GM21367 (cell line): ENCODE data around the gene ODF2.
"Not testable (repeated sequence)": the region's sequence is repeated elsewhere in the genome, so short reads cannot be mapped to it uniquely, and the experiment has no call there.

Source experiments
- ATAC-seq: cut with Tn5 transposase; IDR thresholded peaks from one replicate; pipeline ENCODE4 v1.9.1; 2021; ENCODE audit not compliant: unreplicated experiment

The ODF2 gene

DNA sequence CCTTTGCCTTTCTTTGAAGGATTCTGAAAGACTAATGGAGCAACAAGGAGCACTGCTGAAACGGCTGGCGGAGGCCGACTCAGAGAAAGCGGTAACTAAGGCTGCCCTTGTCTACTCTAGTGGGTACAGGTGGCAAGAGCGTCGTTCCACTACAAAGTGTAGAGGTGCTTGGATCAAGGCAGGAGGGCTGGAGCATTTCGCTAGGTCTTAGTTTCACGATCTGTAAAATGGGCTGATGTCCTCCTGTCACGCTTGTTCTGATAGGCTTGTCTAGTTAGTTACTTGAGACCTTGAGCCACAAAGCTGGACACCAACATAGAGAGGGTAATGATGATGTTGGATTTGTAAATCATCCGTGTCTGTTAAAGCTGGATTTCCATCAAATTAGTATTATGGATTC lies 25.8 kb downstream of the ODF2 start:
- no peak for ATAC-seq

DNA sequence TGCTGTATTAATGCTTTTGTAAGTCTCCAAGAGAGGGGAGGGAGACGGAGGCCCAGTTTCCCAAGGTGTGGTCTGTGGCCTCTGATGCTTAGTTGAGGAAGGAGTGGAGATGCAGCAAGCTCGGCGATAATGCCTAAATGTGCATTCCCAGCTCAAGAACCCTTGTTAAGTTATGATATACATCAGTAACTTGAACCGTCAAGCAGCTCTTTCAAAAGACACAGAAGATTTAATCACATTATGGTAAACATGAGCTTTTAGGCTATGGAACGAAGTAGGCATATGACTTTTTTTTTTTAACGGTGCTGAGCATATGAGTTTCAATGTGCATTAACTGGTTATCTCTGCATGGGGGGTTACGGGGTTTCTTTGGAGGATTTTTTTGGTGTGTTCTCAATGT lies 26.4 kb downstream of the ODF2 start:
- no peak for ATAC-seq

DNA sequence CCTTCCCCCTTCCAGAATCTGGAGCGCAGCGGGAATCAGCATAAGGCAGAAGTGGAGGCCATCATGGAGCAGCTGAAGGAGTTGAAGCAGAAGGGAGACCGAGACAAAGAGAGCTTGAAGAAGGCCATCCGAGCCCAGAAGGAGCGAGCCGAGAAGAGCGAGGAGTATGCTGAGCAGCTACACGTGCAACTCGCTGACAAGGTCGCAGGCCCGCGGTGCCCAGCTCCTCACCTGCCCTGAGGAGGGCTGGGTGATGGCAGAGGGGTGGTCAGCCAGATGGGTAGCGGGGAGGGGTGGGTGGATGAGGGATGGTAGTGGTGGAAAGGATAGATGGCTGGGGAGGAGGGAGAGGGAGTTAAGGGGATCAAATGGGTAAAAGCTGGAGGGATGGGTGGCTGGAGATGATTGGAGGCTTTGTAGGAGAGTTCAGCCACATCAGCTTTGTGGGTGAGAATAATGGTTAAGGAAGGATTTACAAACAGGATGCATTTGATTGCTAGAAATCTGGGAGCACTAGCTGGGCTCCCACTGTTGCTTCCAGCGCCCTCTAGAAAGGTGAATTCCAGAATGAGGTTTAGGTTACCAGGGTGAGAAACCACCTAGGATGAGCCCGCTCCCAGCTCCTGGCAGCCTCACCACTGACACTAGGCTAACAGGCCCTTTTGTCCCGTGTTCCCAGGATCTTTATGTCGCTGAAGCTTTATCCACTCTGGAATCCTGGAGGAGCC lies 29.0 kb downstream of the ODF2 start:
- ATAC-seq = no peak

DNA sequence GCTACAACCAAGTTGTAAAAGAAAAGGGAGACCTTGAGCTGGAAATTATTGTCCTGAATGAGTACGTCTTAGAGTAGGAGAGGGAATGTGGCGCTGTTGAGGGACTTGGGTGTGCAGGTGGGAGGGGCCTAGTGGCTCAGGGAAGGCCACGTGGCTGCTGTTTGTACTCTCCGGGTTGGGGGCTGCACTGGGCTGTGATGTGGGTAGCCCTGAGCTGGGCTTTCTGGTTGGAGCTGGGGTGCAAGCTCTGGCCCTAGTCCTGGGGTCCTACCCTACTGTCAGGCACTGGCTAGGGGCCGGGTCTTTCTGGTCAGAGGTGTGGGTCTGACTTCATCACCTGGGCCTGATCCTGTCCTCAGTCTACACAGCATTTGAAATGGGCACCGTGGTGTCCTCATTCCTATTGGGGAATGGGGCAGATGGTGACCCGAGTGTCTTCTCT lies 29.6 kb downstream of the ODF2 start:
- ATAC-seq = no peak

DNA sequence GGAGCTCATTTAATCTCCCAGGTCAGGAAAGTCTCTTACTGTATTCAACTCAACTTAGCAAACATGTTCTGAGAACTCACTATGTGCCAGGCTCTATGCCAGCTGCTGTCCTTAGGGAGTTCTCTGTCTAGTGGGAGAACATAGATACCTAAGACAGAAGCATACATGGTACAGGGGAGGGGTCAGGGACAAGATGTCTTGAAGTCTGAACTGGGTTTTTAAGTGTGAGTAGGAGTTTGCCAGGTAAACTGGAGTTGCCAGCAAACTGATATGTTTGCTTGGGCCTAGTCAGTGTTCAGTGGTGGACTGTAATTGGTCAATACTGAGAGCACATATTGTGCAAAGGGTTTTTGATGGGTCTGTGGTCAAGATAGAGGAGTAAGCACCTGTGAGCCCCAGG lies 30.4 kb downstream of the ODF2 start:
- no peak for ATAC-seq

DNA sequence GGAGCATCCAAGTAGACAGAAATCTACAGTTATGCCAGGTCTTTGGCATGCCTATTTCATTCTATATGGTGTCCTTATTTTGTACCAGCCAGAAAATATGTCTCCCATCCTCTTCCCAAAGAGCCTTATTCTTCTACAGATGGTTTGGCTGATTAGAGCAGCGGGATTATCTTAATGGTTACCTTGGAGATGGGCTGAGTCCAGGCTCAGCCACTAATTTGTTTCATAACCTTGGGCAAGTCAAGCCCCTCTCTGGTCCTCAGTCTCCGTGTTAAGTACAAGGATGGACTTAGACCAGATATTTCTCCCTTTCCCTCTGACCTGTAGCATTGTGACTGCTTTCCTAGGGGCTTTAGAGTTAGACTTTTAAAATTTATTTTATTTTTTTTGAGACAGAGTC lies 37.6 kb downstream of the ODF2 start:
- no peak for ATAC-seq

DNA sequence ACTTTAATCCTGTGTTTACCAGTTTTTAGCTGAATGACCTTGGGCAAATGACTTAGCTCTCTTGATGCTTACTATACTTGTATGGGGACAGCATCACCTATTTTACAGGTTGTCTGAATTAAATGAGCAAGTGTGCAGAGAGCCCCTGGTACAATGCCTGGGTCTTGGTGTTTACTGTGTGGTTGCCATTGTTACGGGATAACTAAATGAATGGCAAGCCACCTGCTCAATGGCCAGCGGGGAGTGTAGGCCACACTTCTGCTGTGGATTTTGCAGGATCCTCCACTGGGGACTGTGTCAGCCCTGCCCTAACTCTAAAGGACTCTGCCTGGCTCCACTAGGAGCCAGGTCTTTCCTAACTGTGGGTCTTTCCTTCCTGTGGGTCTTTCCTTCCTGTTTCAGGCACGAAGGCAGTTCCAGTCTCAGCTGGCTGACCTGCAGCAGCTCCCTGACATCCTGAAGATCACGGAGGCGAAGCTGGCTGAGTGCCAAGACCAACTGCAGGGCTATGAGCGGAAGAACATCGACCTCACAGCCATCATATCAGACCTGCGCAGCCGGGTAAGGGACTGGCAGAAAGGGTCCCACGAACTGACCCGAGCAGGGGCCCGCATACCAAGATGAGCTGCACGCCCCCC lies 38.4 kb downstream of the ODF2 start:
- ATAC-seq = no peak

DNA sequence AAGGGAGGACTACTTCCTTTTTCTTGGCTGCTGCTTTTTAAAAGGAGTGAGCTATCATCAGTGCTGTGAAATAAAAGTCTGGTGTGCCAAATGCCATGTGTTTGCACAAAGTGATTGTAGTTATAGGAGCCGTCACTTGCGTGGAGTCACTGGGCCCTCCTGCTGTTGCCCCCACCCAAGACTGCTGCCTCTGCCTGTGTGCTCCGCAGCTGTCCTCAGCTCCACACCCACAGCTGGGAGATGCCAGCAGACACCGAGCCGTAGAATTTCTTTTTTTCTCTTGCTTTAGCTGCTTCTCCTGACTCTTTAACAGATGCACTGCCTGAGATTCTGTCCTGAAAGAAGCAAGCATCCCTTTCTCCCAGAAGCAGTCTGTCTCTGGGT lies 38.9 kb downstream of the ODF2 start:
- no peak for ATAC-seq

DNA sequence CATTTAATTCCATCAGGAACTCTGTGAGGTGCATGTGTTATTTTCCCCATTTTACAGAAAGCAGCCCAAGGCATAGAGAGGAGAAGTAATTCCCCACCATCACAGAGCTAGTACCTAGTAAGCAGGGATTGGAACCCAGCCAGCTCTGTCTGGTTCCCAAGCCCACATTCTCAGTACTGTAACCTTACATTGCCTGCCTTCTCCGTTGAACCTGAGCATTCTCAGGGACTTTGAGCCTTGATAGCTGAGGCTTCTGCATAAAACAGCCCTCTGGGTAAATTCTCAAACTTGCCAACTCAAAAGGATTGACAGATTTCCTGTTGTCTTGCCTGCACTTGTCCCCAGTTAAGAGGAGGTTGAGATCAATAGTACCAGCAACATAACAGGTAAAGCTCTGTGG lies 39.5 kb downstream of the ODF2 start:
- no peak for ATAC-seq

DNA sequence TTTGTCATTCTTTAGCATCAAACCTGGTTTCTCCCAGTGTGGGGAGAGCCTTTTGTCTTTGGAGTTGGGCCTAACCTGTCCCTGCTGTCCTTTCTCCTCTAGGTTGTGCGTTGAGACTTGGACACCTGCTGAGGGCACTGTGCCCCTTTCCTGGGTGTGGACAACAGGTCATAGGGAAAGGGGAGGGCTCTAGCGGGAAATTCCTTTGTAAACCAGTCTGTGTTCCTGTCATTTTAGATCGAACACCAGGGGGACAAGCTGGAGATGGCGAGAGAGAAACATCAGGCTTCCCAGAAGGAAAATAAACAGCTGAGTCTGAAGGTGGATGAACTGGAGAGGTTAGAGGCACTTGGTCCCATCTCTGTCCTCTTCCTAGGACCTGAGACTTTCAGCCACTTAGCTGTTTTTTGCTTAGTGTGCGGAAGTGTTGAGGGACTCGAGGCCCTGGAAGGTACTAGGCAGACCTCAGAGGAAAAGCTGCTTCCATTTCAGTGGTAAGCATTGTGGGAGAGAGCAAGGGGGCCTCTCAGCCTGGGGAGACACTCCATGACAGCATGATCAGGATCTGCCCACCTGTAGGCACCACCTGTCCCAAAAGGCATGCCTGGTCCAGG lies 40.1 kb downstream of the ODF2 start:
- no peak for ATAC-seq

DNA sequence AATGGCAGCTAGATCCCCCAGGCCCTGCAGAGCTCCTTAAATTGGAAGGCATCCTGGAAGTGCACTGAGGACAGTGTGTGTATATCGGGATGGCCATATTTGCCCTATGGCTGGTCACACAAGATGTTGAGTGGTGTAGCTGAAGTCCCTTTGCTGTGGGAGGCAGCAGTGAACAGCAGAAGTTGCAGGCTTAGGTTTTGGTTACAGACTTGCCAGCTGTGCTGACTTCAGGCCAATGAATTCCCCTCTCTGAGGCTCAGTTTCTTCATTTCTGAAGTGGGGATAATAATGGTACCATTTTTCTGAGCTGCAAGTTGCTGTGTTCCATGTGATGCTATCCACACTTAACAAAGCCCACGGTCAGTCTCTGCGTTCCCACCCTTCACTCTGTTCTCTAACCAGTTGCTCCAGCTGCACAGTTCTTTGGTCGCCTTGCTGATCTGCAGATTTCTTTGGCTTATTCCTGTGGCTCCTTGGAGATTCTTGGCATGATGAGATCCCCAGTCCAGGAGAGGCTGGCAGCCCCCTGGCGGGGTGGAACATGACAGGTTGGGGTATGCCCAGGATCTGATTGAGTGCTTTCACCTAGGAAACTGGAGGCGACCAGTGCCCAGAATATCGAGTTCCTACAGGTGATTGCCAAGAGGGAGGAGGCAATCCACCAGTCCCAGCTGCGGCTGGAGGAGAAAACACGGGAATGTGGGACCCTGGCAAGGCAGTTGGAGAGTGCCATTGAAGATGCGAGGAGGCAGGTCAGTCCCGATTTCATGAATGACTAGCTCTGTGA lies 42.2 kb downstream of the ODF2 start:
- no peak for ATAC-seq

DNA sequence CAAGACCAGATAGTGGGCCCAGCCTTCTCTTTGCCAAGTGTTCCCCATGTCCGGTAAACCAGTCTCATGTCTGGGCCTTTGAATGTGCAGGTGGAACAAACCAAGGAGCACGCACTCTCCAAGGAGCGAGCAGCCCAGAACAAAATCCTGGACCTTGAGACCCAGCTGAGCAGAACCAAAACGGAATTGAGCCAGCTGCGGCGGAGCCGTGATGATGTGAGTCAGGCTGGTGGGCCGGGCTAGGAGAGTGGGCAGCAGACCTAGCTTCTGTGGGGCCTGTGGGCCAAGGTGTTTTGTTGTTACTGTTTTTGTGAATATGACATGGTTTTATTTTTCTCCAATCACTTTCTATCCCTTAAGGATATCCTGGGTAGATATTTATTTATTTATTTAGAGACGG lies 43.1 kb downstream of the ODF2 start:
- no peak for ATAC-seq

DNA sequence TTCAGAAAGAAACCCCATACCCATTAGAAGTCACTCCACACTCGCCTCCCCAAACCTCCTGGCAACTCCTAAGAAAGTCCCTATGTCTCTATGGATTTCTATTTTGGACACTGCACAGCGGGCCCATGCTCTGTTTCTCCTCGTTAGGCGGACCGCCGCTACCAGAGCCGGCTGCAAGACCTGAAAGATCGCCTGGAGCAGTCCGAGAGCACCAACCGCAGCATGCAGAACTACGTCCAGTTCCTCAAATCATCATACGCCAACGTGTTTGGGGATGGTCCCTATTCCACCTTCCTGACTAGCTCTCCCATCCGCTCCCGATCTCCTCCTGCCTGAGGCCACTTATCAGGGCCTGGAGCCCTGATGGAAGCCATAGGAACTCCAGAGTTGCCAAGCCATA lies 44.1 kb downstream of the ODF2 start:
- no peak for ATAC-seq

DNA sequence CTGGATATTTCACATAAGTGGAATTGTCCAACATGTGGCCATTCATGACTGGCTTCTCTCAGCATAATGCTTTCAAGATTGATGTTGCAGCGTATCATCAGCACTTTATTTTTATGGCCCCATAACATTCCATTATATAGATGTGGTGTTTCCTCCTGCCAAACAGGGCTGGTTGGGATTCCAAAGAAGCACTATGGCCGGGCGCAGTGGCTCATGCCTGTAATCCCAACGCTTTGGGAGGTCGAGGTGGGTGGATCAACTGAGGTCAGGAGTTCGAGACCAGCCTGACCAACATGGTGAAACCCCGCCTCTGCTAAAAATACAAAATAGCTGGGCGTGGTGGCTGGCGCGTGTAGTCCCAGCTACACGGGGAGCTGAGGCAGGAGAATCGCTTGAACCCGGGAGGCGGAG lies 47.6 kb downstream of the ODF2 start:
- not testable (repeated sequence) for ATAC-seq

DNA sequence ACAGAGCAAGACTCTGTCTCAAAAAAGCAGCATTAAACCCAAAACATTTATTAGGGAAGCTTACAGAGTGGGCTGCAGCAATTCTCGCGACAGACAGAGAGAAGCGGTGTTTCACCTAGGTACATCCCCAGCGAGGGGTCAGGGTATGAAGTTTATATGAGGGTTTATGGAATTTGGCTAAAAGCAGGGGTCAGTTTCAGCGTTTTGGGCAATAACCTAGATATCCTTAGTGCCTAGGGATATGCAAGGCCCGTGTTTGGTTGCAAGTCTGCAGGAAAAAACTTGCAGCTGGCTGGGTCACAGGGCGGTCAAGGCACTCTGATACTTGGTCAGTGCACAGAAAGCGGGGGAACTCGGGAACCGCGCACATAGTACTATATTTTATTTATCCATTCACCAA lies 48.1 kb downstream of the ODF2 start:
- no peak for ATAC-seq

DNA sequence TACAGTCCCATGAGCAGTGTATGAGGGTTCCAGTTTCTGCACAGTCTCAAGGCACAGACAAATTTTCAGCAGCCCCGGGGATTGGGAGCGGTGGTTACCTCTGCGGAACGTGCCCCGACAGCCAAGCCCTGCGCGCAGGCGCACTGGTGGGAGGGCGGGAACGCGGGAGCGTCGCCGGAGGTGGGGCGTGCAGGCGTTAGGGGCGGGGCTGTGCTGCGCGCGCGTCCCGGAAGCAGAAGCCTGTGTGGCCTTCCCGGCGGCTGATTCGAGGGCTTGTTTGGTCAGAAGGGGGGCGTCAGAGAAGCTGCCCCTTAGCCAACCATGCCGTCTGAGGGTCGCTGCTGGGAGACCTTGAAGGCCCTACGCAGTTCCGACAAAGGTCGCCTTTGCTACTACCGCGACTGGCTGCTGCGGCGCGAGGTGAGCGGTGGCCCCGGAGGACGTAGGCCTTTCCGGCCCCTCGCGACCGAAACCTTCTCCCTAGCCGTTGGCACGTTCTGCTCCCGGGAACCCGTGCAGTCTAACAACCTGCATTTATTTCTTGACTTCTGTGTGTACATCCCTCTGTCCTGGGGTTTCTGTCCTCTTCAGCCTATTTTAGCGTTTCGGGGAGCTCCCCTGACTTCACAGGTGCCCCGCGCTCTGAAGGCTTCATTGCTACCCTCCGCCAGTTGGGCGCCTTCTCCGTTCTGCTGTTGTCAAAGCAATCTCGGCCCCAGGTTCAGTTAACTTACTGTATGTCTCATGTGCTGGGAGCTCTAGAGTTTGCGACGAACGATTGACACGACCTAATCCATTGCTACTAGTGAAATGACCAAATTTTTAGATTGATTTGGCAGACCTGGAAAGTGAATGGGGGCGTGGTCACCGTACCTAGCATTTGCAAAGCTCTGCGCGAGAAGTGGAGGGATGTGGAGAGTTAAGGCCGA lies 48.9 kb downstream of the ODF2 start, which contains the start of gene GLE1:
Gene GLE1, plus strand, starts transcription at position 235 of the 929 bp plus-strand sequence. Its CDS starts 87 bp downstream, at position 322.
- peak; percentile 77 for ATAC-seq

DNA sequence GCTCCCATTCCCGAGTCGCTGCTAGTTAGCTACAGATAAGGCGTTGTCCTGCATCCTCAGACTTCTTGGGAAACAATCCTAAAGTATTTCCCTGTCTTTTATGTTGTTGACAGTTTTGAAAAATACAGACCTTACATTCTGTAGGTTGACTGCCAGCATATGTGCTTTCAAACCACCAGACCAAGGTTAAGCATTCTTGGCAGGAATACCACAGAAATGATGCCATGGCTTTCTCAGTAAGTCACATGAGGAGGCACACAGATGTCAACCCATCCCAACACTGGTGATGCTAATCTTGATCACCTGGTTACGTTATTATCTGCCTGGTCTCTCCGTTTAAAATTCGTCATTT lies 49.6 kb downstream of the ODF2 start:
- no peak for ATAC-seq

DNA sequence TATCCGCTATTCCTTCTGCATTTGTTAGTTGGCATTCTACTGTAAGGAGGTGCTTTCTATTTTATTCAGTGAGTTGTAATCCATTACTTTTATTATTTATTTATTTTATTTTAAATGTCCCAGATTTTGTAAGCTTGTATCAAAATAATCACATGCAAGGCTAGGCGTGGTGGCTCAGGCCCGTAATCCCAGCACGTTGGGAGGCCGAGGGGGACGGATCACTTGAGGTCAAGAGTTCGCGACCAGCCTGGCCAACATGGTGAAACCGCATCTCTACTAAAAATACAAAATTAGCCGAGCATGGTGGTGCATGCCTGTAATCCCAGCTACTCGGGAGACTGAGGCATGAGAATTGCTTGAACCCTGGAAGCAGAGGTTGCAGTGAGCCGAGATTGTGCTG lies 50.1 kb downstream of the ODF2 start:
- ATAC-seq = not testable (repeated sequence)

DNA sequence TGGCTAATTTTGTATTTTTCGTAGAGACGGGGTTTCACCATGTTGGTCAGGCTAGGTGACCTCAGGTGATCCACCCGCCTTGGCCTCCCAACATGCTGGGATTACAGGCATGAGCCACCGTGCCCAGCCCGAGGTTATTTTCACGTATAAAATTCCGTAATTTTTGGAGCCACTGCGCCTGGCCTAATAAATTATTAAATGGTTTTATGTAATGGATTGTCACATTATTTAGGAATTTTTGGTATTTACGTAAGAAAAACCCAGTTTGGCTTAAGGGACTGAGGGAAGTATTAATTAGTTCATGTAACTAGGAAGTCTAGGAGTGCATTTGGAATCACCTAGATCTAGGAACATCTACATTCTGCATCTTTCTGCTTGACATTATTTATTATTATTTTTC lies 57.0 kb downstream of the ODF2 start:
- no peak for ATAC-seq

DNA sequence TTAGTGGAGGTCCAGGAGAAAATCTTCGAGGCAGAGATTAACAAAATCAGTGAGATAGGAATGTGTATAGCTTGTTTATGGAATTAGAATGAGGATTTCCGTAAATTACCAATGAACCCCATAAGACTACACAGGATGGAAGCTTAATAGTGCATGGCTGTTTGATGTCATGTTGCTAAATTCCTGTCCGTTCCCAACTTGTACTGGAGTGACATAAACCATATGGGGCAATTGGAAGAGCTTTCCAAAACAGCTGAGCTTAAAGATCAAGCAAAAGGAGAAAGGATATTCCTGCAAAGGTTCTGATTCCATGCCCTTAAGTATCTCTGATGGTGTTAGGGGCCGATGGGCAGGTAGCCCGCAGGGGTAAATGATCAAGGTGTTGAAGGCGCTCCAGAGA lies 66.2 kb downstream of the ODF2 start:
- ATAC-seq = no peak
